GM18867 (cell line): ENCODE data around the gene PIP4K2B.
"Not testable (repeated sequence)": the region's sequence is repeated elsewhere in the genome, so short reads cannot be mapped to it uniquely, and the experiment has no call there.

Source experiments
- ATAC-seq: cut with Tn5 transposase; IDR thresholded peaks from one replicate; pipeline ENCODE4 v1.9.1; 2021; ENCODE audit warnings: mild to moderate bottlenecking, moderate library complexity; ENCODE audit not compliant: unreplicated experiment

The PIP4K2B gene

DNA sequence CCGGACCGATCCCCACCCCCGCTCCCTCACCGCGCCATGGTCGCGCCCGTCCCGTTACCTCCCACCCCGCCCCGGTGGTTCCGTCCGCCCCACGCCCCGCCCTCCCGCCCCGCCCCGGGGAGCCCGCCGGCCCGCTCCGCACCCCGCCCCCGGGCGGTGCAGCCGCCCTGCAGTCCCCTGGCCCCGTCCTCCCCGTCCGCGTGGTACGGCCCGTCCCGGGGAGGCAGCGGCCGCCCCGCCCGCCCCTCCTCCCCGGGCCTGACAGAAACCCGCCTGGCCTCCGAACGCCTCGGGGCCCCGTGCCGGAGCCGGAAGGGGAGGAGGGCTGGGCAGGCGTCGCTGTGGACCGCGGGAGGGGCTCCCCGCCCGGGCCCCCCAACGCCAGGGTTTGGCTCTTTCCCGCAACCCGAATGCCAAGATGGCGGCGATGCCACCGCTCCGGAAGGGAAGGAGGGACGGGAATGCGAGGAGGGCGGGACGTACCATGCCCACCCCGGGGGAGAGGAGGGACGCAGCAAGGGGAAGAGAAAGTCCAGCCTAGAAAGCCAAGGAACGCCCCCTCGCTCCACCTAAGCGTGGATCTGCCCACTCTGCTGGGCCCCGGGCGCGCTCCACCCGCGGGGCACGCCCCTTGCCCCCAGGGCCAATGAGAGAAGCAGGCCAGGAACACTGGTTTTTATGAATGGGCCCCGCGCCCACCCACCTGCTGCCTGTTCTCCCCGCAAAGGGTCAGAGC, at the start of gene PIP4K2B:
Gene PIP4K2B, minus strand, starts transcription at position 56 of the 736 bp plus-strand sequence. CDS start 132 bp downstream, outside the sequence.
- peak; percentile 83 for ATAC-seq

DNA sequence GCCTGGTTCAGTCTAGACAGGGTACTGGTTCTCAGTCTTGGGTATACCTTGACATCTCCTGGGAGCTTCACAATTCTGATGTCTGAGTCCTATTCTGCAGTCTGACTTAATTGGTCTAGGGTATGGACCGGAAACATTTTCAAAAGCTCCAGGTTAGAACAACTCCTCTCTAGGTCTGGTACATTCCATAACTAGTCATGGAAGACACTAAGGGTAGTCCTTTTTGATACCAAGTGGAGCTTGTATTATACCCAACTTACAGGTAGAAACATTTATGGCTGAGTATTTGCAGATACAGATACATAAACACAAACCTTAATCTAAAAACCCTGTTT, 49.2 kb upstream of the PIP4K2B start:
- ATAC-seq, result no peak

DNA sequence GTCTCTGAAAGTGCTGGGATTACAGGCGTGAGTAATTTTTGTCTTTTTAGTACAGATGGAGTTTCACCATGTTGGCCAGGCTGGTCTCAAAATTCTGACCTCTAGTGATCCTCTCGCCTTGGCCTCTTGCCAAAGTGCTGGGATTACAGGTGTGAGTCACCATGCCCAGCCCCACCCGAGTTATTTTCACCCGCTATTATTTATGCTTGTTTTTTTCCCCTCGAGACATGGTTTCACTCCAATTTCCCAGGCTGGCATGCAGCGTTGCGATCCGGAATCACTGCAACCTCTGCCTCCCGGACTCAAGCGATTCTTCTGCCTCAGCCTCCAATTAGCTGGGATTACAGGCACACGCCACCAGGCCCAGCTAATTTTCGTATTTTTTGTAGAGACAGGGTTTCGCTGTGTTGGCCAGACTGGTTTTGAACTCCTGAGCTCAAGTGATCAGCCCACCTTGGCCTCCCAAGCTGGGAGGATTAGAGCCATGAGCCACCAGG, 45.0 kb upstream of the PIP4K2B start:
- ATAC-seq, result no peak

DNA sequence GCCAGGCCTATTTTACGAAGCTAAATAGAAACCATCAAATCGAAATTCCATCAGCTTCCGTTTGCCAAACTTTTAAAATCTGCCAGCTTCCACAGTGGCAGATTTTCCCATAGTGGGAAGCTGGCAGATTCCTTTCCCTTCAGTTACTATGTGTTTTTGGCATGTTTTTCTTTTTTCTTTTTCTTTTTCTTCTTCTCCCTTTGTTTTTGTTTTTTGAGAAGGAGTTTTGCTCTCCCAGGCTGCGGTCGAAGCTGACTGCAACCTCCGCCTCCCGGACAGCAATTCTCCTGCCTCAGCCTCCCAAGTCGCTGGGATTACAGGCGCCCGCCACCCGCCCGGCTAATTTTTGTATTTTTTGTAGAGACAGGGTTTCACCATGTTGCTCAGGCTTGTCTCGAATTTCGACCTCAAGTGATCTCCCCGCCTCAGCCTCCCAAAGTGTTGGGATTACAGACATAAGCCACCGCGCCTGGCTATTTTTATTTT, 26.4 kb upstream of the PIP4K2B start:
- no peak for ATAC-seq

DNA sequence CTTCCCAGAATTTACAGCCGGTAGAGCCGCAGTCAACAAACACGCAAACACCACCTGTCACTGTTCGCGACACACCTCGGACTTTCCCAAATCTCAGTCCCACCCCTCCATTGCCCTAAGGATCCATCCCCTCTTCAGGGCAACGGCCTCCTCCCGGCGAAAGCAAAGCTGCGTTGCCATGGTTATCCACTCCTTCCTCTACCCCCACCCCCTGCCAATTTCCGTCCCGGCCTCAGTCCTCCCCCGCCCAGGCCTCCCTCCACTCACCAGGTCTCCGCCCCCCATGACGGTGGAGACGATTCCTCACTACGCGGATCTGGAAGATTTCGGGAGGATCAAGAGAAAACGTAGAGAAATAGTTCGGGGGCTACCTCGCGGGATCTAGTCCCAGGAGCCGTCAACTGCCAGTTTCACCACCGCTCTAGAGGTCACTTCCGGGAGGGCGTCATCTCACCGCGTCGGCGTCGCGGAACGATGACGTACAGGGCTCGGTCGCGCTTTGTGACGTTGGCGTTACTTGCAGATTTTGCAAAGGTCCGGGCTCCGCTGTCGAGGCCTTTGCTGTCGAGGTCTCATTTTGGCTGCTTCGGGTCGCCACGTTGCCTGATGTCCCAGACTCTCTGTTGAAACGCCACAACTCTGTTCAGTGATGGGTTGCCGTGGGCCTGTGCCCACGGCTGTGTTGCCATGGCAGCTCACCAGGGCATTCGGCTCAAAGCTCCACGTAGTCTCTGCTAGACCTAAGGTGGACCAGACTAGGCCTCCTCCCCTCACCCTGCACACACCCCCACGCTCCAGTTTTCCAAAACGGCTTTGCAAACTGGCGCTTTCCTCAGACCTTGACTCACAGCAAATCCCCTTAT, 25.8 kb upstream of the PIP4K2B start, which contains the start of gene CWC25:
Gene CWC25, minus strand, starts transcription at position 423 of the 863 bp plus-strand sequence. Its CDS starts 138 bp downstream, at position 285.
- ATAC-seq, result peak; percentile 82

DNA sequence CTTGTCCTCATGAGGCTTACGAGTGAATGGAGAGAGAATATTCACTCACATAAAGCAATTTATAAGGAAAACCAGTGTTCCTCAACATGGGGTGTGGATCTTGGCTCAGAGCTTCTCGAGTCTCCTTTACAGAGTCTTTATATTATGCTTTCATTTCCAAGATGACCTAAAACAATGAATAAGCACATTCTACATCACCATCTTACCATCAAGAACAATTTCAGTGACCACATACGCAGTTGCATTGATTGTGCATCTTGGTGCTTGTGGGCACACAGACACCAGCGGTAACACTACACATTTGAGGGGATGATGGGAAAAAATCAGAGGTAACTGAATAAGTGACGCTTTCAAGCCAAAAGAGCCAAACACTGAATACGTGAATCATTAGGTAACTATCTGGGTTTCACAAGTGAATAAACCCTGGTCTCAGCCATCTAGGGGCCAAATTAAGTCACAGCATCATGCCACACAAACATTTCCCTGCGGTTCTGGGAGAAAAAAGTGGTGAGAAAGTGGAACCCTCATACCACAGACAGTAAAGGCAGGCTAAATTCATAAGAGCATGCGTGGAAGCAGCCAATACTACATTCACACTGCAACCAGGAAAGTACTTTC, 16.3 kb upstream of the PIP4K2B start:
- ATAC-seq, result no peak

DNA sequence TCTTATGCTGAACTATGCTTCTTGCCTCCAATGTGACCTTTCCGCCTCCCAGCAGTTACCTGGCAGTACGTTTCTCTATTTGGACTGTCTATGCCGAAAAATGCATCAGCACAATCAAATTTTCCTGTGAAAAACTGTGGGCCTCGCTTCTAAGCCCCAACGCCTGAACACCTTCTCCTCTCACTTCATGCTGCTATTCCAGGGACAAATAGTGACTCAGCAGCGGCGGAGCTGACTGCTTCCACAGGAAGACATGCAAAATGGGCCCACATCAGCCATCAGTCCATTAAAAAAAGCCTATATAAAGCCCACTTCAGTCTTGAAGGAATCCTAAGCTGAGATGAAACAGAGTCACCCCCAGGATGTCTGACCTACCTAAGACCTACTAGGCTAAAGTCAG, 10.5 kb upstream of the PIP4K2B start:
- ATAC-seq, result no peak

DNA sequence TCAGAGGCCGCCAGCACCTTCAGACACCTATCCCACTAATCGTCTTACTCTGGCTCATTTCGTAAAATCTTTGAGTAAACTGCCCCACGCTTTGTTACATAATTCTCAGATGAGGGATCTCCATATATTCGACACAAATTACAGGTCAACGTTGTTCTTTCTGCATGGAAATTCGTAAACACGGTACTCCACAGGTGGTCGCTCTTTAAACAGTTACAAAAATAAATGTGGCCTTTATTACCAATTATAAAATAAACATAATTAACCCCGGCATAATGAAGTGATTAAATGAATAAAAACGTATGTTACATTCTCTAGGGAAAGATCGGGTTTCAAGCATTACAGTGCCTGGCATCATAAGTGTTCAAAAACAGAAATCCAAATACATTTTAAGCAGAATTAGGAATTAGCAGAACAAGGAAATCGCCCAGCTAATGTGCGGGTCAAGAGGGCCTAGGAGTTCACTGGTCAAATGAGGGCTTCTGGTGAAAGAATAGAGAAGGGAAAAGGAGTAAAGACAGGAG, 943 bp upstream of the PIP4K2B start:
- no peak for ATAC-seq

DNA sequence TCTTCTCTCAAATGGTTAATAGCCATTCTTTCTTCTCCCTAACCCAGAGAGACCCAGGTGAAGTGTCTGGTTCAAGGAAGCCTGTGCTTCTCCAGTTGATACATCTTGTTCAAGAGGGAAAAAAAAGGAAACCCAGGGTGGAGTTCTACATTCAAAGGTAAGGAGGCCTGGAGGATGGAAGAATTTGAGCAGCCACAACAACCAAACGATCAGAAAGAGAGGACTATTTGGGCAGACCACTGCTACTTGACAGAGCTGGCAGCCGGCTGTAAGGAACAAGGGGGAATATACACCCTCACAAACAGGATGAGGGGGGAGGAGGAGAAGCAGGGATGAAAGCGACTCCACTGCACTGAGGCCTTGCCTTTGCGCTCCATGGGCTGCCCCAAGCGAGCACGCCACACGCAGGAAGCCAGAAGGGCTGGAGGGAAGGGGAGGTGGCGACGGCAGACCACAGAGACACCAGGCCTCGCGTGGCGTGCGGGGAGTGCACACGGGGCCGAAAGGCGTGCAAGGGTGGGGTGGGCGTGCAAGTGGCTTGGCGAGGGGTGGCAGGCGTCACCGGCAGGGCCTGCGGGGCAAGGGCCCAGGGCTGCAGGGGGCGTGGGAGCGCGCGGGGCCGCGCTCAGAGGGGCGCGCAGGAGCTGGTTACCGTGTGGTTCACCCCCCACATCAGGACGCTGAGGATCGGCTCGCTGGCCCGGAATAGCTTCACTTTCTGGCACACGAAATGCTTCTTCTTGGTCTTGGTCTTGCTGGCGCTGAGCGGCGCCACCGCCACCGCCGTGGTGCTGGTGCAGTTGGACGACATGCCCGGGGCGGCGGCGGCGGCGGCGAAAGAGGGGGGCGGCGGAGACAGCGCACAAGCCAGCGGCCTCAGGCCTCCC, 499 bp downstream of the PIP4K2B start:
- ATAC-seq, result peak; percentile 22

DNA sequence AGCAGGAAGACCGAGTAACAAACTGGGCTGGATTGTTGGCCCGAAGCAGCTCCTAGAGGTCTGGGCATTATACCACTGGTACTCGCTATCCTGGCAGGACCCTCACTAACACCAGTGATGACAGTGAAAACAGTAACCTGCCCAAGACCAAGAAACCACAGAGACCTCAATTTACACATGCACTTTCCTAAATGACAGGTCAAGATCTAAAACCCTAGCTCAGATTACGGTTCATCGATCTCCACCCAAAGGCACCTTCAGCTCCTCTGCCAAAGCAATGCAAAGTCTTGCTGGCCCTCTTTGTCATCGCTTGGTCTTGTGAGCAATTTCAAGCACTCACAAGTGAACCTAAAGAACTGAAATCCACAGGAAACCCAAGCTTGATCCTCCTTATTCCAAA, 1.5 kb downstream of the PIP4K2B start:
- ATAC-seq, result no peak

DNA sequence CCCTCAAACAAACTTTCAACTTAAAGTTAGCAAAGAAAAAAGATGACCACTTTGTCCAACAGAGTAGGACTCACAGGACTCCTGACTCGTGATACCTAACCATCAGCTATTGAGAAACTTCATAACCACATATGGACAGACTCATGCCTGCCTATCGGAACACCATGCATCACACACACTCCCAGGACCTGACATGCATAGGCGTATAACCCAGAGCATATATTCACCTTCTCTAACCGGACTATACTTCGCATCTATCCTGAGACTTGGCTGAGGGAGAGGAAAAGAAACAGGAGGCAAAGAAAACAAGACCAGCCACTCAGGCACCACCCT, 2.2 kb downstream of the PIP4K2B start:
- no peak for ATAC-seq

DNA sequence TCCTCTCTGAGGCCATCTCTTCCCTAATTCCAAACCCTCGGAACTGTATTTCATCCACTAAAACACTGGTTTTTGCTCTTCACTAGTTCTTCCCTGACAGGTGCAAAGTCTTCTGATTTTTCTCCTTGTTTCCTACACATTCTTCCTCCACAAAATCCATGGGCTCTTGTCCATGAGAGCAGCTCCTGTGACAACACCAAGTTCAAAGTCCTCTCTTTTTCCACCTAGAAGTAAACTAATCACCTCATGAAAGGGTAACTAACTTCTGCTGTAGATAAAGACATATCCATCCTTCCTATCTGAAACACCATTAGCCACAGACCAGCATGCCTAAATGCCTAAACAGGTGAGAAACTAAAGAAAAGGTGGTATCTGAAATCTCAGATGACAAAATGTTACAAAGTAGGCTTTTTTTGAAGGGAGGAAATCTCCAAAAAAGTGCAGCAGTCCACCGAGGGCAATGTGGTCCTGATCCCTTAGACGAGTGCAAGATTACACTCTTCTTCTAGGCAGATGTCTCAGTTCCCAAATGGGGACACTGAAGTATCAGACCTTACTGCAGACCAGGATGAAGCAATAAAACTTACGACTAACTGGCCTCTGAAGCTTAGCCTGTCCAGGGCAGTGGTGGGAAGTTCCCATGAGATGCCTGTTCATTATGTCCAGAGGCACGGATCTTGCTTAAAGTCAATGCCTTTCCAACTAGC, 2.8 kb downstream of the PIP4K2B start:
- ATAC-seq, result no peak

DNA sequence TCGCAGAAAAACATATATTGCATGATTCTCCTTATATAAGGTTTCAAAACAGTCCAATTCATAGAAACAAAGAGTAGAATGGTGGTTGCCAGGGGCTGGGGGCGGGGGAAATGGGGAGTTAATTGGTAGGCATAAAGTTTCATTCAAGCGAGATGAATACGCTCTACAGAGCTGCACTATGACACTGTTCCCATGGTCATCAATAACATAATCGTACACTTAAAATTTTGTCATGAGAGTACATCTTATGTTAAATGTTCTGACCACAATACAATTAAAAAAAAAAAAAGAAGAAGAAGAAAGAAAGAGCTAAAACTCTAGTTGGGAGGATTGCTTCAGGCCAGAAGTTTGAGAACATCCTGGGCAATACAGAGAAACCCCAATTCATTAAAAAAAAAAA, 5.1 kb downstream of the PIP4K2B start:
- ATAC-seq, result no peak

DNA sequence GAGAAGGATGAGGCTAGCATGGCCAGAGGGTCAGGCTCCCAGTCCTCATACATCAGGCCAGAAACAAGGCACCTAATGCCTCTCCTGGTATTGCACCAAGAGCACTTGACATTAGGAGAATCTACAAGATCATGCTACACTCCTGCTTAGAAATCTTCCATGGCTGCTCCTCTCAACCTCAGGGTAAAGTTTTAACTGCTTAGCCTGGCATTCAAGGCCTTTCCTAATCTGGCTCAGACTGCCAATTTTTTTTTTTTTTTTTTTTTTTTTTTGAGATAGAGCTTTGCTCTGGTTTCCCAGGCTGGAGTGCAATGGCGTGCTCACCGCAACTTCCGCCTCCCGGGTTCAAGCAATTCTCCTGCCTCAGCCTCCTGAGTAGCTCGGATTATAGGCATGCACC, 8.2 kb downstream of the PIP4K2B start:
- ATAC-seq, result no peak

DNA sequence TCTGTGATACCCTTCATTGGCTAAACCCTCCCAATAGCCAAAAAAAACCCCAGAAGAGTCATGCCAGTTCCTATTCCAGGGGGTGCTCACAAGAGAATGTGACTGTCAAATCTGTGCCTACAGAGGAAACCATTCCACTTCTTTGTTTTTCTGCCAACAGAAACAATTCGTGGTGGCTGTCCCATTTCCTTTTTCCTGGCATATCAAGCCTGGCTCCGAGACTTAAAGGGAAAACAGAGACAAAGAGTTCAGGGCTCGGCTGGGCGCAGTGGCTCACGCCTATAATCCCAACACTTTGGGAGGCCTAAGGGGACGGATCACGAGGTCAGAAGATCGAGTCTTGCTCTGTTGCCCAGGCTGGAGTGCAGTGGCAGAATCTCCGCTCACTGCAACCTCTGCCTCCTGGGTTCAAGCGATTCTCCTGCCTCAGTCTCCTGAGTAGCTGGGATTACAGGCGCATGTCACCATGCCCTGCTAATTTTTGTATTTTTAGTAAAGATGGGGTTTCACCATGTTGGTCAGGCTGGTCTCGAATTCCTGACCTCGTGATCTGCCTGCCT, 9.1 kb downstream of the PIP4K2B start:
- not testable (repeated sequence) for ATAC-seq

DNA sequence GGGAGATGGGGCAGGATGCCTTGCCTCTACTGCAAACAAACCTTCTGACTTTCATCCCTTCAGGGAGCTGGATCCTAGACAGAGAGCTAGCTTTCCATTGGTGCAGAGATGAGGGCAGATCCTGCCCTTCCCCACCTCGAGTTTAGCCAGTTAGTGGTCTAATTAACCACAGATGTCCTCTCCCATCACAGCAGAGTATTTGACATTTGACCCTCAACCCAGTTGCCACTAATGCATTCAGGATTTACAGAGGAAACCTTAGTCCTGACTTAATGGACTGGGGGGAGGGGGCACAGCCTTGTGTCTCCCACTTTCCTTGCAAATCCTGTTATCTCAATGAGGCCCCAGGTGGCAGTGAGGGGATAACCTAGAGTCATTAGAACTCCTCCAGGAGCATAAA, 10.2 kb downstream of the PIP4K2B start:
- ATAC-seq, result no peak

DNA sequence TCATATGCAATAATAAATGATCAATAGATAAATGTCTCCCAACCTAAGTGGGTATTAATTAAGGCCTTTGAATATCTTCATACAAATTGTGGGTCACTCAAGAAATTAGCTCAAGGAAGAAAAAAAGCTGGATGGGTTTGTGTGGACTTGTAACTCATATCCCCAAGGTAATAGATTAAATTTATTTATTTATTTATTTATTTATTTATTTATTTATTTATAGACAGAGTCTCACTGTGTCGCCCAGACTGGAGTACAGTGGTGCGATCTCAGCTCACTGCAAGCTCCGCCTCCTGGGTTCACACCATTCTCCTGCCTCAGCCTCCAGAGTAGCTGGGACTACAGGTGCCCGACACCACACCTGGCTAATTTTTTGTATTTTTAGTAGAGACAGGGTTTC, 11.4 kb downstream of the PIP4K2B start:
- not testable (repeated sequence) for ATAC-seq

DNA sequence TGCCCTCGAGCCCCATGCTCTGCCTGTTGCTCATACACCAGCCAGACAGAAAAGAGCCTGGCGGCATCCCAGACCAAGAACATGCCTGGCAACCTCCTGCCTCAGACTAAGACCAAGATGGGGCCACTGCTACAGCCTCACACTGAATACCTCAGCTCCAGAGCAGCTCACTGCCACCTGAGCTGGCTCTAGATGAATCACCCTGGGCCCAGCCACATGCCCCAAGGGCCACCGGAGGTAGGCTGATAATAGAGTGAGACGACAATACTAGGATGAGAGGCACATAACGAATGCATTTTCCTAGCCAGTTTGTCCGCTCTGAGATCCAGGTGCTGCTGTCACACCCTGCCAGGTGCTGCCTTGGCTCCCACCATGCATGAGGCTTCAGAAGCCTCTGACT, 13.0 kb downstream of the PIP4K2B start:
- no peak for ATAC-seq

DNA sequence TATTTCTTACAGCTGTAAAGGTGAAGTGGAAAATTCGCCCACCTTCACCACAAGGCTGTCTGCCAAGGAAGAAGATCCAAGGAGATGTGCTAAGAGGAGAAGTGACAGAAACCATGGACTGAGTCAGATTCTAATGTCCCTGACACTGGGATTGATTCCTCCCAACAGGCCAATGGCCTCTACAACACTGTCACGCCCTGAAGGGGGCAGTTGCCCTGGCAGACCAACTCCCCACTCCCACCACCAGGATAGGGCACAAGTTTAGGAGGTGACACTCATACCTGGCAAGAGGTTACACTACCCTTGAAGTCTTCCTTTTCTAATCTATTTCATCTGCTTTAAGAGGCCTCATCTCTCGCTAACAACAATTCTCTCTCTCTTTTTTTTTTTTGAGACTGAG, 16.1 kb downstream of the PIP4K2B start:
- no peak for ATAC-seq
